Measurements from ENCODE around the gene CSRNP2. TPM values are rescaled to one million over a fixed set of nuclear protein-coding genes. Genes with fewer than 3 reads are reported as not detected.
A peak's percentile ranks its signal among the peaks of the same experiment; 100 is the strongest.

CSRNP2 gene
- total RNA-seq, 1 donor from 2014 or later, result 48.3 TPM

GRCh38 chr12:51047655-51048540 lies 35.5 kb downstream of the CSRNP2 start, which contains the start of gene LETMD1:
Gene LETMD1 (plus strand): TSS chr12:51048327. CDS start chr12:51048357, 30 bp downstream.
- no peaks in the 10 kb centered on the region for H3K9me3 Mint-ChIP-seq (ENCODE audit: low read depth)
- peak within 1 kb of the TSS; percentile 89 for H3K27ac Mint-ChIP-seq (ENCODE audit: unreplicated experiment)
- H3K4me1 Mint-ChIP-seq (ENCODE audit: low read depth), result peaks cover 34% of the 10 kb centered on the region
- peak; percentile 94 for DNase-seq (ENCODE audit: low spot score)
- H3K27me3 Mint-ChIP-seq (ENCODE audit: low read depth), result no peaks in the 10 kb centered on the region
- peak within 1 kb of the TSS; percentile 91 for H3K4me3 Mint-ChIP-seq (ENCODE audit: unreplicated experiment)
- H3K36me3 Mint-ChIP-seq (ENCODE audit: low read depth), result peaks cover 4% of the 10 kb centered on the region
- peak; percentile 97 for TF ChIP-seq CTCF (IDR thresholded peaks at IDR 0.05)

GRCh38 chr12:51036279-51036678 lies 47.1 kb downstream of the CSRNP2 start:
- H3K36me3 Mint-ChIP-seq (ENCODE audit: low read depth), result no peaks in the 10 kb centered on the region
- H3K27me3 Mint-ChIP-seq (ENCODE audit: low read depth), result no peaks in the 10 kb centered on the region
- peaks cover 4% of the 10 kb centered on the region for H3K4me1 Mint-ChIP-seq (ENCODE audit: low read depth)
- no peaks in the 10 kb centered on the region for H3K9me3 Mint-ChIP-seq (ENCODE audit: low read depth)
- TF ChIP-seq CTCF (IDR thresholded peaks at IDR 0.05), result no peak
- DNase-seq (ENCODE audit: low spot score), result no peak
- H3K4me3 Mint-ChIP-seq (ENCODE audit: unreplicated experiment), result no peak overlapping the region
- H3K27ac Mint-ChIP-seq (ENCODE audit: unreplicated experiment), result no peak overlapping the region

- Mint-ChIP-seq H3K27me3 (ENCODE audit: low read depth) (no peaks in the 10 kb centered on the region), H3K27ac (ENCODE audit: unreplicated experiment) (no peak overlapping the region), H3K9me3 (ENCODE audit: low read depth) (no peaks in the 10 kb centered on the region), H3K36me3 (ENCODE audit: low read depth) (no peaks in the 10 kb centered on the region), H3K4me3 (ENCODE audit: unreplicated experiment) (no peak overlapping the region), H3K4me1 (ENCODE audit: low read depth) (peaks cover 8% of the 10 kb centered on the region)
- no peak for TF ChIP-seq CTCF (IDR thresholded peaks at IDR 0.05)
- DNase-seq (ENCODE audit: low spot score), result no peak
Measured at GRCh38 chr12:51033457-51034089, 49.8 kb downstream of the CSRNP2 start.

GRCh38 chr12:51033048-51033447 lies 50.3 kb downstream of the CSRNP2 start:
- H3K27ac Mint-ChIP-seq (ENCODE audit: unreplicated experiment), result no peak overlapping the region
- no peaks in the 10 kb centered on the region for H3K9me3 Mint-ChIP-seq (ENCODE audit: low read depth)
- no peak for TF ChIP-seq CTCF (IDR thresholded peaks at IDR 0.05)
- no peaks in the 10 kb centered on the region for H3K36me3 Mint-ChIP-seq (ENCODE audit: low read depth)
- no peaks in the 10 kb centered on the region for H3K27me3 Mint-ChIP-seq (ENCODE audit: low read depth)
- DNase-seq (ENCODE audit: low spot score), result no peak
- peaks cover 7% of the 10 kb centered on the region for H3K4me1 Mint-ChIP-seq (ENCODE audit: low read depth)
- H3K4me3 Mint-ChIP-seq (ENCODE audit: unreplicated experiment), result no peak overlapping the region

- no peak for TF ChIP-seq CTCF (IDR thresholded peaks at IDR 0.05)
- Mint-ChIP-seq H3K4me3 (ENCODE audit: unreplicated experiment) (peak overlapping the region; percentile 0), H3K27me3 (ENCODE audit: low read depth) (no peaks in the 10 kb centered on the region), H3K27ac (ENCODE audit: unreplicated experiment) (no peak overlapping the region), H3K36me3 (ENCODE audit: low read depth) (no peaks in the 10 kb centered on the region), H3K9me3 (ENCODE audit: low read depth) (no peaks in the 10 kb centered on the region), H3K4me1 (ENCODE audit: low read depth) (peaks cover 29% of the 10 kb centered on the region)
- no peak for DNase-seq (ENCODE audit: low spot score)
Measured at GRCh38 chr12:51028813-51029150, 54.6 kb downstream of the CSRNP2 start.

Data from chondrocyte (in vitro differentiated cells).